GM12878 (cell line): ENCODE measurements around the gene SIGLEC12. TPM values are rescaled to one million over a fixed set of nuclear protein-coding genes. Genes with fewer than 3 reads are reported as not detected.

ENCODE experiments used
- ATAC-seq: fragments of 200-7000 bp; cut with Tn5 transposase; 3 replicates; pipeline ENCODE4 v1.9.1; 2020; ENCODE audit warnings: mild to moderate bottlenecking, moderate library complexity
- BruUV-seq: library from RNA; stranded (reverse); fragments of 400-500 nt; replicated peaks from 2 replicates; lab custom pipeline; 2021; lab: Mats Ljungman, UMichigan
- CTCF ChIA-PET: fragments of 300-600 bp; sonication (Branson Sonifier 250); formaldehyde crosslinking; extraction: SDS; loops from one replicate; lab custom pipeline; 2021; ENCODE audit warnings: inconsistent platforms; lab: Yijun Ruan, JAX
- POLR2A ChIA-PET: fragments of 350-600 bp; formaldehyde crosslinking; extraction: SDS; loops from one replicate; lab custom pipeline; 2021; ENCODE audit warnings: inconsistent platforms; lab: Charles Lee
- RAD21 ChIA-PET: fragments of 300-600 bp; sonication (Branson Sonifier 250); formaldehyde crosslinking; loops from one replicate; lab custom pipeline; 2023; ENCODE audit warnings: antibody characterized with exemption; ENCODE audit not compliant: unreplicated experiment; lab: Charles Lee
- SMC1A ChIA-PET: fragments of 300-600 bp; sonication (Branson Sonifier 250); formaldehyde crosslinking; loops from one replicate; lab custom pipeline; 2023; ENCODE audit not compliant: unreplicated experiment, uncharacterized antibody; lab: Charles Lee
- DNase-seq: peaks from one replicate; pipeline ENCODE4 v3.0.0-alpha.2; 2011; ENCODE audit warnings: low read depth, low spot score
- FAIRE-seq: peaks from 3 replicates; lab custom pipeline; 2011; peaks lifted over from hg19 to GRCh38; lab: Jason Lieb, UNC
- H2AFZ ChIP-seq: 2 replicates; pipeline ENCODE4 v1.6.0; 2011; ENCODE audit warnings: low read depth, low read length, control low read depth; ENCODE audit not compliant: control insufficient read depth
- H3K27ac ChIP-seq: 2 replicates; pipeline ENCODE4 v1.5.1; 2011; ENCODE audit warnings: control low read depth; ENCODE audit not compliant: control insufficient read depth, insufficient read depth
- H3K27me3 ChIP-seq, 2 experiments: replicated peaks in 1 of 2; 2 replicates each; pipeline versions ENCODE4 v1.6.0 to v1.6.1; 2011; ENCODE audit warnings: low read length in 1 of 2; ENCODE audit not compliant: control insufficient read depth in 2 of 2, insufficient read depth in 2 of 2
- H3K36me3 ChIP-seq, 2 experiments: 2 replicates each; pipeline ENCODE4 v1.5.1; 2011; ENCODE audit warnings: low read length in 1 of 2; ENCODE audit not compliant: control insufficient read depth in 2 of 2, insufficient read depth in 2 of 2
- H3K4me1 ChIP-seq: 2 replicates; pipeline ENCODE4 v1.6.1; 2011; ENCODE audit warnings: mild to moderate bottlenecking, low read length, moderate library complexity, mixed read lengths; ENCODE audit not compliant: control insufficient read depth, insufficient read depth
- H3K4me2 ChIP-seq: 2 replicates; pipeline ENCODE4 v1.6.0; 2011; ENCODE audit warnings: control low read depth; ENCODE audit not compliant: control insufficient read depth, insufficient read depth
- H3K4me3 ChIP-seq: fragments of 200-600 bp; sonication (generic); 2 replicates; pipeline ENCODE4 v1.5.1; 2016
- H3K79me2 ChIP-seq: 2 replicates; pipeline ENCODE4 v1.6.0; 2011; ENCODE audit warnings: low read length; ENCODE audit not compliant: control insufficient read depth, insufficient read depth
- H3K9ac ChIP-seq: 2 replicates; pipeline ENCODE4 v1.8.0; 2011; ENCODE audit warnings: low read length, control low read depth, mixed read lengths; ENCODE audit not compliant: control insufficient read depth, insufficient read depth
- H3K9me3 ChIP-seq: replicated peaks from 3 replicates; pipeline ENCODE4 v1.5.1; 2011; ENCODE audit warnings: mild to moderate bottlenecking, low read length; ENCODE audit not compliant: control insufficient read depth, insufficient read depth
- H4K20me1 ChIP-seq: 2 replicates; pipeline ENCODE4 v1.6.0; 2011; ENCODE audit not compliant: control insufficient read depth, insufficient read depth
- BACH1 ChIP-seq: fragments of 450-650 bp; IDR thresholded peaks from 2 replicates; pipeline ENCODE4 v1.6.1; 2017; ENCODE audit warnings: mild to moderate bottlenecking, borderline replicate concordance
- BCL11A ChIP-seq: IDR thresholded peaks from 2 replicates; pipeline ENCODE4 v1.6.1; 2011; ENCODE audit warnings: low read depth, low read length
- CHD1 ChIP-seq: IDR thresholded peaks from 2 replicates; pipeline ENCODE4 v1.6.1; 2012; ENCODE audit warnings: low read depth, low read length, improper control_type of control experiment
- EP300 ChIP-seq, 2 experiments: fragments of 150-350 bp in 1 of 2; IDR thresholded peaks; 2 replicates each; pipeline ENCODE4 v1.6.1; 2011 to 2012; ENCODE audit warnings: low read depth in 2 of 2, low read length in 2 of 2, borderline replicate concordance in 1 of 2, improper control_type of control experiment in 1 of 2, inconsistent platforms in 1 of 2; ENCODE audit not compliant: control insufficient read depth in 1 of 2
- FOXM1 ChIP-seq: IDR thresholded peaks from 2 replicates; pipeline ENCODE4 v1.6.1; 2012; ENCODE audit warnings: low read depth, mild to moderate bottlenecking, inconsistent platforms, low read length, moderate library complexity
- GABPA ChIP-seq: IDR thresholded peaks from 2 replicates; pipeline ENCODE4 v1.6.1; 2014; ENCODE audit warnings: antibody characterized with exemption, low read depth, mild to moderate bottlenecking, inconsistent platforms
- HCFC1 ChIP-seq: fragments of 150-350 bp; IDR thresholded peaks from 2 replicates; pipeline ENCODE4 v1.6.1; 2014; ENCODE audit warnings: low read length
- IRF4 ChIP-seq: IDR thresholded peaks from 2 replicates; pipeline ENCODE4 v1.6.1; 2011; ENCODE audit warnings: low read depth, low read length
- KLF5 ChIP-seq: fragments of 450-650 bp; IDR thresholded peaks from 2 replicates; pipeline ENCODE4 v1.6.1; 2014; ENCODE audit warnings: mild to moderate bottlenecking; ENCODE audit not compliant: partially characterized antibody
- POLR2AphosphoS5 ChIP-seq: IDR thresholded peaks from 2 replicates; pipeline ENCODE4 v1.6.1; 2011; ENCODE audit warnings: mild to moderate bottlenecking, low read length, inconsistent platforms
- POU2F2 ChIP-seq: IDR thresholded peaks from 3 replicates; pipeline ENCODE4 v1.6.1; 2011; ENCODE audit warnings: low read depth, mild to moderate bottlenecking, low read length, borderline replicate concordance
- RAD51 ChIP-seq: fragments of 450-650 bp; IDR thresholded peaks from 2 replicates; pipeline ENCODE4 v1.6.1; 2016; ENCODE audit warnings: moderate library complexity, mild to moderate bottlenecking, inconsistent platforms
- RELA ChIP-seq: fragments of 450-650 bp; IDR thresholded peaks from 2 replicates; pipeline ENCODE4 v1.8.0; 2014; ENCODE audit warnings: borderline replicate concordance; ENCODE audit not compliant: partially characterized antibody
- ZNF24 ChIP-seq: fragments of 450-650 bp; IDR thresholded peaks from 2 replicates; pipeline ENCODE4 v1.6.1; 2017; ENCODE audit warnings: antibody characterized with exemption, mild to moderate bottlenecking
- WGBS: methylation state at CpG from one replicate; pipeline ENCODE4 v1.1.6; 2016; ENCODE audit warnings: low lambda C conversion rate; ENCODE audit not compliant: insufficient replicate concordance, insufficient coverage; ENCODE audit errors: missing lambda C conversion rate; 5-methylcytosine and 5-hydroxymethylcytosine counted together
- in situ Hi-C: fragments of 300-500 bp; cut with MboI; formaldehyde crosslinking; loops from 9 replicates; pipeline ENCODE4 v1.14.3; 2018; ENCODE audit warnings: mixed read lengths
- intact Hi-C: fragments of 100-400 bp; cut with micrococcal nuclease; formaldehyde crosslinking; loops from one replicate; pipeline ENCODE4 v1.14.2; 2022; ENCODE audit not compliant: unreplicated experiment
- polyA plus RNA-seq, 11 experiments: library from polyadenylated mRNA; depleted of rRNA in 4 of 11; unstranded in 6 of 11; stranded (reverse) in 5 of 11; fragments of >200 nt; fragmentation: Nextera tagmentation in 4 of 11; fragmentation: Illumina TruSeq in 1 of 11; extraction: Ambion mirVana in 4 of 11; extraction: Trizol in 1 of 11; gene quantifications; 1 replicate in 1 of 11; 2 replicates in 10 of 11; pipeline versions ENCODE4 v1.2.1 to v1.2.3, GENCODE V29; 2011 to 2016; ENCODE audit warnings: inconsistent platforms in 2 of 11, missing spikeins in 2 of 11, low read depth in 1 of 11
- total RNA-seq, 4 experiments: library from RNA; depleted of rRNA in 3 of 4; stranded (reverse); fragments of >200 nt in 3 of 4; fragmentation: Illumina TruSeq in 1 of 4; extraction: Trizol in 1 of 4; gene quantifications; 2 replicates each; pipeline versions ENCODE4 v1.2.1 to v1.2.3, GENCODE V29; 2013 to 2021
- TF ChIP-seq, protein P1 (sequence below): fragments of 450-650 bp; IDR thresholded peaks from 2 replicates; pipeline ENCODE4 v1.6.1; 2016; ENCODE audit warnings: mild to moderate bottlenecking
- TF ChIP-seq, protein P2 (sequence below): IDR thresholded peaks from 2 replicates; pipeline ENCODE4 v1.6.1; 2012; ENCODE audit warnings: low read depth, low read length, improper control_type of control experiment
- TF ChIP-seq, protein P3 (sequence below): fragments of 450-650 bp; formaldehyde crosslinking; IDR thresholded peaks from 2 replicates; pipeline ENCODE4 v1.4.0; 2020; ENCODE audit warnings: mild to moderate bottlenecking, moderate library complexity
- TF ChIP-seq, protein P4 (sequence below): IDR thresholded peaks from 2 replicates; pipeline ENCODE4 v1.6.1; 2012; ENCODE audit warnings: low read depth, low read length, improper control_type of control experiment

SIGLEC12 gene
- total and polyA plus RNA-seq, 10 of the 15 experiments (the other 5 are each of a cell fraction or from before 2014, with no cell fraction given), result 0.03 to 0.18 (median 0.06) TPM; not detected in 5

DNA sequence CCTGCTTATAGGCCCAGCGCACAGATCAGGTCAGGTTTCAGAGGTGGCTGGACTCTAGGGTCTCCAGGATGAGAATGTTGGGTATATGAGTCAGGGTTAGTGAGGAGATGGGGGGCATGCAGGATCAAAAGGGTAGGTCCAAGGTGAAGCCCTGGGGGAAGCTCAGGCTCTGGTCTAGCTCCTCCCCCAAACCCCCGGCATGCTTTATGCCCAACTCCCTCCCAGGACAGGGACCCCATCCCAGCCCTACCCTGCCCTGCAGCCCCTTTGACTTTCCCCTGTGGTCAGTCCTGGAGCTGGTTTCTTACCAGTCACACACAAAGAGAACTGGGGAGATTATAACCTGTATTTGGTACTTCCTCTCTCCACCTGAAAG lies 33.1 kb downstream of the SIGLEC12 start:
- SMC1A ChIA-PET, result interaction anchor here (1.4 kb wide), 1 partner anchor 192 kb away, joined by 4 read pairs; no protein-coding TSS in a partner anchor
- H3K27me3 ChIP-seq, result no peaks in the 10 kb centered on the region; a peak in 1 of 4 replicates
- TF ChIP-seq BACH1 (no peak), RELA (no peak), HCFC1 (no peak), RAD51 (no peak), KLF5 (no peak), IRF4 (no peak), POLR2AphosphoS5 (no peak), FOXM1 (no peak), GABPA (no peak), ZNF24 (no peak), POU2F2 (no peak), CHD1 (no peak), BCL11A (no peak), EP300 (IDR thresholded peaks at IDR 0.05; ENCODE audit: borderline replicate concordance in 1 of 2, control insufficient read depth in 1 of 2, low read depth in 2 of 2, low read length in 2 of 2) (no peak)
- TF ChIP-seq, protein P1, sequence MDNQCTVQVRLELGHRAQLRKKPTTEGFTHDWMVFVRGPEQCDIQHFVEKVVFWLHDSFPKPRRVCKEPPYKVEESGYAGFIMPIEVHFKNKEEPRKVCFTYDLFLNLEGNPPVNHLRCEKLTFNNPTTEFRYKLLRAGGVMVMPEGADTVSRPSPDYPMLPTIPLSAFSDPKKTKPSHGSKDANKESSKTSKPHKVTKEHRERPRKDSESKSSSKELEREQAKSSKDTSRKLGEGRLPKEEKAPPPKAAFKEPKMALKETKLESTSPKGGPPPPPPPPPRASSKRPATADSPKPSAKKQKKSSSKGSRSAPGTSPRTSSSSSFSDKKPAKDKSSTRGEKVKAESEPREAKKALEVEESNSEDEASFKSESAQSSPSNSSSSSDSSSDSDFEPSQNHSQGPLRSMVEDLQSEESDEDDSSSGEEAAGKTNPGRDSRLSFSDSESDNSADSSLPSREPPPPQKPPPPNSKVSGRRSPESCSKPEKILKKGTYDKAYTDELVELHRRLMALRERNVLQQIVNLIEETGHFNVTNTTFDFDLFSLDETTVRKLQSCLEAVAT, result no peak
- TF ChIP-seq, protein P2, sequence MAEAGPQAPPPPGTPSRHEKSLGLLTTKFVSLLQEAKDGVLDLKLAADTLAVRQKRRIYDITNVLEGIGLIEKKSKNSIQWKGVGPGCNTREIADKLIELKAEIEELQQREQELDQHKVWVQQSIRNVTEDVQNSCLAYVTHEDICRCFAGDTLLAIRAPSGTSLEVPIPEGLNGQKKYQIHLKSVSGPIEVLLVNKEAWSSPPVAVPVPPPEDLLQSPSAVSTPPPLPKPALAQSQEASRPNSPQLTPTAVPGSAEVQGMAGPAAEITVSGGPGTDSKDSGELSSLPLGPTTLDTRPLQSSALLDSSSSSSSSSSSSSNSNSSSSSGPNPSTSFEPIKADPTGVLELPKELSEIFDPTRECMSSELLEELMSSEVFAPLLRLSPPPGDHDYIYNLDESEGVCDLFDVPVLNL, result no peak
- TF ChIP-seq, protein P3, sequence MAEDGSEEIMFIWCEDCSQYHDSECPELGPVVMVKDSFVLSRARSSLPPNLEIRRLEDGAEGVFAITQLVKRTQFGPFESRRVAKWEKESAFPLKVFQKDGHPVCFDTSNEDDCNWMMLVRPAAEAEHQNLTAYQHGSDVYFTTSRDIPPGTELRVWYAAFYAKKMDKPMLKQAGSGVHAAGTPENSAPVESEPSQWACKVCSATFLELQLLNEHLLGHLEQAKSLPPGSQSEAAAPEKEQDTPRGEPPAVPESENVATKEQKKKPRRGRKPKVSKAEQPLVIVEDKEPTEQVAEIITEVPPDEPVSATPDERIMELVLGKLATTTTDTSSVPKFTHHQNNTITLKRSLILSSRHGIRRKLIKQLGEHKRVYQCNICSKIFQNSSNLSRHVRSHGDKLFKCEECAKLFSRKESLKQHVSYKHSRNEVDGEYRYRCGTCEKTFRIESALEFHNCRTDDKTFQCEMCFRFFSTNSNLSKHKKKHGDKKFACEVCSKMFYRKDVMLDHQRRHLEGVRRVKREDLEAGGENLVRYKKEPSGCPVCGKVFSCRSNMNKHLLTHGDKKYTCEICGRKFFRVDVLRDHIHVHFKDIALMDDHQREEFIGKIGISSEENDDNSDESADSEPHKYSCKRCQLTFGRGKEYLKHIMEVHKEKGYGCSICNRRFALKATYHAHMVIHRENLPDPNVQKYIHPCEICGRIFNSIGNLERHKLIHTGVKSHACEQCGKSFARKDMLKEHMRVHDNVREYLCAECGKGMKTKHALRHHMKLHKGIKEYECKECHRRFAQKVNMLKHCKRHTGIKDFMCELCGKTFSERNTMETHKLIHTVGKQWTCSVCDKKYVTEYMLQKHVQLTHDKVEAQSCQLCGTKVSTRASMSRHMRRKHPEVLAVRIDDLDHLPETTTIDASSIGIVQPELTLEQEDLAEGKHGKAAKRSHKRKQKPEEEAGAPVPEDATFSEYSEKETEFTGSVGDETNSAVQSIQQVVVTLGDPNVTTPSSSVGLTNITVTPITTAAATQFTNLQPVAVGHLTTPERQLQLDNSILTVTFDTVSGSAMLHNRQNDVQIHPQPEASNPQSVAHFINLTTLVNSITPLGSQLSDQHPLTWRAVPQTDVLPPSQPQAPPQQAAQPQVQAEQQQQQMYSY (CRISPR knock-in tag), result no peak
- TF ChIP-seq, protein P4, sequence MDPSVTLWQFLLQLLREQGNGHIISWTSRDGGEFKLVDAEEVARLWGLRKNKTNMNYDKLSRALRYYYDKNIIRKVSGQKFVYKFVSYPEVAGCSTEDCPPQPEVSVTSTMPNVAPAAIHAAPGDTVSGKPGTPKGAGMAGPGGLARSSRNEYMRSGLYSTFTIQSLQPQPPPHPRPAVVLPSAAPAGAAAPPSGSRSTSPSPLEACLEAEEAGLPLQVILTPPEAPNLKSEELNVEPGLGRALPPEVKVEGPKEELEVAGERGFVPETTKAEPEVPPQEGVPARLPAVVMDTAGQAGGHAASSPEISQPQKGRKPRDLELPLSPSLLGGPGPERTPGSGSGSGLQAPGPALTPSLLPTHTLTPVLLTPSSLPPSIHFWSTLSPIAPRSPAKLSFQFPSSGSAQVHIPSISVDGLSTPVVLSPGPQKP, result no peak
- TF ChIP-seq, all 136 proteins: peak for 0
- ATAC-seq (no peak), DNase-seq (no peak), FAIRE-seq (no peak)
- Histone ChIP-seq H4K20me1 (no peaks in the 10 kb centered on the region; the same call in 1 of the 2 replicates), H3K9me3 (no peaks in the 10 kb centered on the region), H3K9ac (no peak overlapping the region), H2AFZ (no peak overlapping the region), H3K27ac (no peak overlapping the region), H3K79me2 (no peaks in the 10 kb centered on the region), H3K4me1 (no peaks in the 10 kb centered on the region), H3K4me2 (no peak overlapping the region), H3K4me3 (no peak overlapping the region), H3K36me3 (no peaks in the 10 kb centered on the region)
- in situ Hi-C loops (no loop called here), intact Hi-C loops (no loop called here)
- RAD21 ChIA-PET, result interaction anchor here (2.6 kb wide), 1 partner anchor 188 kb away, joined by 5 read pairs; no protein-coding TSS in a partner anchor
- WGBS, result 36% methylated on average over 2 of the region's 2 CpGs
- BruUV-seq, result no TSS peak
- POLR2A ChIA-PET, result no interaction called here
- CTCF ChIA-PET, result interaction anchor here (0.8 to 10.8 kb wide), 3 partner anchors 45 to 190 kb away, joined by 3 to 281 read pairs (median 3); partner anchors contain the start of gene SIGLEC10
